Gastrocnemius medialis (tissue), 4 donors: ENCODE results near the gene HNRNPC.

ENCODE experiments used
- CTCF ChIP-seq, 5 experiments: fragments of 450-650 bp in 3 of 5; fragments of 200-600 bp in 2 of 5; sonication (generic) in 2 of 5; IDR thresholded peaks in 4 of 5; conservative IDR thresholded peaks in 1 of 5; 1 replicate in 4 of 5; 2 replicates in 1 of 5; pipeline ENCODE4 v1.5.1; 2016 to 2019; ENCODE audit warnings: antibody characterized with exemption in 5 of 5, mild to moderate bottlenecking in 3 of 5, moderate library complexity in 3 of 5
- POLR2A ChIP-seq, 2 donors: fragments of 450-650 bp; IDR thresholded peaks; one replicate each; pipeline ENCODE4 v1.6.1; 2017; ENCODE audit warnings: antibody characterized with exemption in 2 of 2, mild to moderate bottlenecking in 2 of 2, moderate library complexity in 2 of 2

- TF ChIP-seq CTCF (IDR thresholded peaks at IDR 0.05 in 4 of 5, conservative IDR thresholded peaks at IDR 0.05 in 1 of 5) (no peak), POLR2A (IDR thresholded peaks at IDR 0.05) (no peak)
These were observed 44.3 kb upstream of the HNRNPC start for GRCh38 chr14:21313512-21313911.
